Lower lobe of right lung (tissue), 2 donors: ENCODE measurements around the gene ZG16B. TPM values are rescaled to one million over a fixed set of nuclear protein-coding genes. Genes with fewer than 3 reads are reported as not detected.

Experiments used
- ATAC-seq, 2 donors: fragments of 200-7000 bp; cut with Tn5 transposase; one replicate each; pipeline ENCODE4 v1.9.1; 2020 to 2022; ENCODE audit warnings: mild to moderate bottlenecking in 2 of 2, moderate library complexity in 2 of 2
- DNase-seq: peaks from one replicate; pipeline ENCODE4 v3.0.0-alpha.2; 2020
- H3K27ac ChIP-seq: fragments of 200-600 bp; one replicate; pipeline ENCODE4 v1.8.0; 2022
- H3K27me3 ChIP-seq: fragments of 200-600 bp; one replicate; pipeline ENCODE4 v1.8.0; 2022; ENCODE audit warnings: low read depth
- H3K36me3 ChIP-seq: fragments of 200-600 bp; one replicate; pipeline ENCODE4 v1.8.0; 2022; ENCODE audit warnings: mild to moderate bottlenecking
- H3K4me1 ChIP-seq: fragments of 200-600 bp; one replicate; pipeline ENCODE4 v1.8.0; 2022
- H3K4me3 ChIP-seq: fragments of 200-600 bp; one replicate; pipeline ENCODE4 v1.8.0; 2022; ENCODE audit warnings: mild to moderate bottlenecking
- H3K9me3 ChIP-seq: fragments of 200-600 bp; one replicate; pipeline ENCODE4 v1.8.0; 2022
- intact Hi-C: fragments of 100-400 bp; cut with DNase I; formaldehyde crosslinking; loops from one replicate; pipeline ENCODE4 v1.11.0; 2022
- total RNA-seq: library from RNA; stranded (reverse); fragmentation: NEBNext Ultra II Directional; extraction: Animal tissue kit (Norgen Biotek cat#: 25700); gene quantifications from one replicate; pipeline ENCODE4 v1.2.1, GENCODE V29; 2021
- TF ChIP-seq, protein P1 (sequence below): fragments of 200-600 bp; IDR thresholded peaks from one replicate; pipeline ENCODE4 v1.8.0; 2022; ENCODE audit warnings: antibody characterized with exemption, mild to moderate bottlenecking
- donor health status: DM: no; HTN: yes; CAD: no; lungs with severe emphysema.

ZG16B gene
- total RNA-seq, 1 donor from 2014 or later: 4.5 TPM

DNA sequence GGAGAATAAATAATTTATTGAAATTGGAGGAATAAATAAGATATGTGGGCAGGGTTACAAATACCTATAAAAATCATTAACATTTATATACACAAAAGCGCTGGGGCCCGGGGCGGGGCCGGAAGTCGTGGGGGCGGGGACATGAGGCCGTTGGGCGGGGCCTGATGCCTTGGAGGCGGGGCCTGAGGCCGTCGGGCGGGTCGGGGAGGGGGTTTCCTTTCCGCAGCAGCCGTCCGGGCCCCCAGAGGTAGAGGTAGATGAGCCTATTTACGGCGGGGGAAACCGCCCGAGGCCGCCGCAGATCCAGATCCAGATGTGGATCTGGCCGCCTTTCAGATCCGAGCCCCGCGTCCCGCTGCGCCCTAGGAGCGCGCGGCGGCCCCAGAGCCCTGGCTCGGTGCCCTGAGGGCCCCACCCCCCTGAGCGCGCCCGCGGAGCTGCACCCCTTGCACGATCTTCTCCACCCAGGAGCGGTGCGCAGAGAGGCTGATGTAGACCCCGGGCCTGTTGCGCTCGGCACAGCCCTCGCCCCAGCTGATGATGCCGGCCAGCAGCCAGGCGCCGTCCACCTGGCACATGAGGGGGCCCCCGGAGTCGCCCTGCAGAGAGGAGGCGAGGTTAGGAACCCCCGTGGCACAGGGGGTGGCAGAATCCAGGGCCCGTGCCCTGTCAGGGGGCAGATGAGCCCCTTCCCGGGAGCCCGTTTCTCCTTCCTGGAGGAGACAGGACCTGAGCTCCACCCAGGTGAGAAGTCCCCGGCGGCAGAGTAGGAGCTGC, 22.8 kb downstream of the ZG16B start:
- Histone ChIP-seq H3K9me3 (peaks cover 8% of the 10 kb centered on the region), H3K36me3 (no peaks in the 10 kb centered on the region), H3K4me3 (no peak overlapping the region), H3K27ac (no peak overlapping the region), H3K4me1 (no peaks in the 10 kb centered on the region), H3K27me3 (peaks cover 21% of the 10 kb centered on the region)
- intact Hi-C loops: no loop called here
- DNase-seq: no peak
- no peak for ATAC-seq
- TF ChIP-seq, protein P1, sequence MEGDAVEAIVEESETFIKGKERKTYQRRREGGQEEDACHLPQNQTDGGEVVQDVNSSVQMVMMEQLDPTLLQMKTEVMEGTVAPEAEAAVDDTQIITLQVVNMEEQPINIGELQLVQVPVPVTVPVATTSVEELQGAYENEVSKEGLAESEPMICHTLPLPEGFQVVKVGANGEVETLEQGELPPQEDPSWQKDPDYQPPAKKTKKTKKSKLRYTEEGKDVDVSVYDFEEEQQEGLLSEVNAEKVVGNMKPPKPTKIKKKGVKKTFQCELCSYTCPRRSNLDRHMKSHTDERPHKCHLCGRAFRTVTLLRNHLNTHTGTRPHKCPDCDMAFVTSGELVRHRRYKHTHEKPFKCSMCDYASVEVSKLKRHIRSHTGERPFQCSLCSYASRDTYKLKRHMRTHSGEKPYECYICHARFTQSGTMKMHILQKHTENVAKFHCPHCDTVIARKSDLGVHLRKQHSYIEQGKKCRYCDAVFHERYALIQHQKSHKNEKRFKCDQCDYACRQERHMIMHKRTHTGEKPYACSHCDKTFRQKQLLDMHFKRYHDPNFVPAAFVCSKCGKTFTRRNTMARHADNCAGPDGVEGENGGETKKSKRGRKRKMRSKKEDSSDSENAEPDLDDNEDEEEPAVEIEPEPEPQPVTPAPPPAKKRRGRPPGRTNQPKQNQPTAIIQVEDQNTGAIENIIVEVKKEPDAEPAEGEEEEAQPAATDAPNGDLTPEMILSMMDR: no peak

DNA sequence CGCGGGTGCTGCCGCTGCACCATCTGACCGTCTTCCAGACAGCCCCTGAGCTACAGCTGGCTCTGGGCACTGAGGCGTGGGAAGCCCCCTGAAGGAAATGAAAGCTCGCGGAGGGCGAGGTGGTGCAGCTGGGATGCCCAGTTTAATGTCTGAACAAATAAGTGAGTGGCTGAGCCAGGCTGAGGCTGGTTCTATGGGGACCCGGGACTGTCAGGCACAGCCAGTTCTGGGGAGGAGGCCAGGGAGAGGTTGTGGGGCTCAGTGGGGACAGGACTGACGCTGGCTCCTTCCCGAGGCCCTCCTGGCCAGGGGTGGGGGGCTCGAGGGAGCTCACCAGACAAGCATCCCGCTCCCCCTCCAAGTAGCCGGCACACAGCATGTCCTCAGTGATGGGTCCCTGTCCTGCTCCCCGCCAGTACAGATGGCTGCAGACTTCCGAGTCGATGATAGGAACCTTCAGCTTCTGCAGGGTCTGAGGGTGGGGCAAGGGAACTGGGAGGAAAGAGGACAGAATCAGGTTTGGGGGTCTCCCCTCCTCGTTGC, 23.5 kb downstream of the ZG16B start:
- DNase-seq (no peak), ATAC-seq (no peak)
- H3K27ac ChIP-seq: no peak overlapping the region

DNA sequence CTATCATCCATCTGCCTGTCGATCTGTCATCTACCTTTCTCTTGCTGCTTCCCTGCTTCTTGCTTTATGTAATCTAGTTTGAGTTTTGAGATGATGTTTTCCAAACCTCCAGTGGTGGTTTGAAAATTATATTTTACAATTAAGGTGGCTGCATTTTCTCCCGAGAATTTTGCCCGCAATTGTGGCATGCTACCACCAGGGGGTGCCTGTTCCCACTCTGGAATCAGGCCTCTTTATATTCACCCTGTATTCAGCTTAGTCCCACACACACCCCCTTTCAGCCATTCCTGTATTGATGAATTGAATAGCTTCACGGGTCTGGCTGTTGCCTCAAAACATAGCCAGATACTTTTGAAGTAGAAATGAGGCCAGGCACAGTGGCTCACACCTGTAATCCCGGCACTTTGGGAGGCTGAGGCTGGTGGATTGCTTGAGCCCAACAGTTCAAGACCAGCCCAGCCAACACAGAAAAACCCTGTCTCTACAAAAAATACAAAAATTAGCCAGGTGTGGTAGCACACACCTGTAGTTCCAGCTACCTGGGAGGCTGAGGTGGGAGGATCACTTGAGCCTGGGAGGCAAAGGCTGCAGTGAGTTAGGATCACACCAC, 24.7 kb downstream of the ZG16B start:
- Histone ChIP-seq H3K4me1 (no peaks in the 10 kb centered on the region), H3K36me3 (no peaks in the 10 kb centered on the region), H3K4me3 (no peak overlapping the region), H3K27ac (no peak overlapping the region), H3K27me3 (peaks cover 29% of the 10 kb centered on the region), H3K9me3 (peaks cover 8% of the 10 kb centered on the region)
- ATAC-seq: no peak
- TF ChIP-seq, protein P1: peak; percentile 37
- no peak for DNase-seq
- intact Hi-C loops: no loop called here

More for the DNA sequence above, 23.5 kb downstream of the ZG16B start:
- Histone ChIP-seq H3K36me3 (no peaks in the 10 kb centered on the region), H3K27me3 (peaks cover 27% of the 10 kb centered on the region), H3K9me3 (peaks cover 8% of the 10 kb centered on the region), H3K4me3 (no peak overlapping the region), H3K4me1 (no peaks in the 10 kb centered on the region)
- intact Hi-C loops: no loop called here
- TF ChIP-seq, protein P1: no peak

DNA sequence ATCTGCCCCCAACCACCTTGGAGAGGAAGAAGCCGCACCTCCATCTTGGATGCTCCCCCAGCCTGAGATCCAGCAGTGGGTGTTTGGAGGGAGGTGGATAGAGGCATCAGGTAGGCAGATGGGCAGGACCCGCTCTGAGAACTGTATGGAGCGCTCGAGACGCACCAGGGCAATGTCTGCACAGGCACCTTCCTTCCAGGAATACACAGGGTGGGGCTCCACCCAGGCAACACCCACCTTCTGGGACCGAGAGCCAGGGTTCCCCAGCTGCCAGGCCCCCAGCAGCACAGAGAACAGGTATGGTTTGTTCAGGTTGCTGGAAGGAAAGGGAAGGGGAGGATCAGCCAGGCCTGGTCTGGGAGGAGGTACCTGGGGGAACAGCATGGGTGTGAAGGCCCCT, 25.4 kb downstream of the ZG16B start:
- Histone ChIP-seq H3K36me3 (no peaks in the 10 kb centered on the region), H3K27ac (no peak overlapping the region), H3K27me3 (peaks cover 28% of the 10 kb centered on the region), H3K4me3 (no peak overlapping the region), H3K9me3 (peaks cover 9% of the 10 kb centered on the region), H3K4me1 (no peaks in the 10 kb centered on the region)
- TF ChIP-seq, protein P1: no peak
- intact Hi-C loops: no loop called here
- DNase-seq: no peak
- ATAC-seq: no peak

DNA sequence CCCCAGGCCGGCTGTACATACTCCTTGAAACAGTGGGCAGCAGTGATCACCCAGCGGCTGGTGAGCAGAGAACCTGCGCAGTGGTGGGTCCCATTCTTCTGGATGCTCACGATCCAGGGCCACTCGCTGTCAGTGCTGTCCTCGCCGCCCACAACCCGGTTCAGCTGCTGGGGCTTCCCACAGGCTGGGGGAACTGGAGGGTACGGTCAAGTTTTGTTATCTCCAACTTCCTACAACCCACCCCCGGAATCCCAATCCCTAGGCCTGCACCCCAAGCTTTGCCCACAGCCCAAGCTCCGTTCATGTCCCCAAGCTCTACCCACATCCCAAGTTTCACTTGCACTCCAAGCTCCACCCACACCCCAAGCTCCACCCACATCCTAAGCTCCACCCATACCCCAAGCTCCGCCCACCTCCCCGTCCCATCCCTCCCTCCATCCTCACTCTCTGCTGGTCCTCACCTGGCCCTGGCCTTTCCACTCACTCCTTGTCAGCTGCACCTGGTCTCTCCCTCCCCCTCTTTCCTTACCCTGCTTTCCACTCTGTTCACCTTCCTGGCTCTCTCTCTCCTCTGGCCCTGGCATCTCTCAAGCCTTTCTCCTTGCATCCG, 26.1 kb downstream of the ZG16B start:
- TF ChIP-seq, protein P1: no peak
- peaks cover 28% of the 10 kb centered on the region for H3K27me3 ChIP-seq
- no peaks in the 10 kb centered on the region for H3K36me3 ChIP-seq

More for the DNA sequence above, 26.1 kb downstream of the ZG16B start:
- intact Hi-C loops: no loop called here
- Histone ChIP-seq H3K27ac (no peak overlapping the region), H3K9me3 (peaks cover 16% of the 10 kb centered on the region), H3K4me1 (no peaks in the 10 kb centered on the region), H3K4me3 (no peak overlapping the region)
- ATAC-seq (no peak), DNase-seq (no peak)
